ENCODE data around the gene ZNF121. TPM values are rescaled to one million over a fixed set of nuclear protein-coding genes. Genes with fewer than 3 reads are reported as not detected.

ZNF121 gene
- total RNA-seq: 10 to 100 TPM; 79.9 to 85.5 TPM

GRCh38 chr19:9584073-9584833 lies at the start of gene ZNF121:
Gene ZNF121, minus strand, starts transcription at chr19:9584504. Its CDS starts 16,407 bp downstream, at chr19:9568097.
- H3K9me3 Mint-ChIP-seq: peaks cover 15% of the 10 kb centered on the region

DNA sequence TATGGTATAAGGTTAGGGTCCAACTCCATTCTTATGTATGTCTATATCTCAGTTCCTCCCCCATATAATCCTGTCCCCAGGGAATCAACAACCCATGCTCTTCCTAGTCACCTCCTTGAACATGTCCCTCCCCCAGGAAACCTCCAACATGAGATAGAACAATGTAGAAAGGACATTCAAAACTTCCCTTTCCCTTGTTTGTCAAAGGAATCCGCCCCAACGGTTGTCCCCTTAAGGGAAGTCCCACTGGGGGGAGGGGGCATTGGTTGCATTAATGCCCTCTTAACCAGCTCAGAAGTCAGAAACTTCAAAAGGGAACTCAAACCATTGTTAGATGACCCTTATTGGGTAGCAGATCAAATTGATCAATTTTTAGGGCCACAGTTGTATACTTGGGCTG lies 43.6 kb upstream of the ZNF121 start:
- Mint-ChIP-seq H3K4me3 (no peak overlapping the region), H3K27me3 (no peaks in the 10 kb centered on the region), H3K4me1 (ENCODE audit: low read depth) (peaks cover 6% of the 10 kb centered on the region), H3K27ac (no peak overlapping the region), H3K9me3 (no peaks in the 10 kb centered on the region), H3K36me3 (ENCODE audit: low read depth) (peaks cover 9% of the 10 kb centered on the region)
- intact Hi-C loops (cut with micrococcal nuclease): no loop called here
- TF ChIP-seq CTCF (IDR thresholded peaks at IDR 0.05): no peak
- ATAC-seq: no peak
- ChIA-PET CTCF (interaction anchor here (0.8 to 2.4 kb wide), 4 partner anchors 141 to 168 kb away, joined by 3 to 12 read pairs (median 6); partner anchors contain the start of gene ZNF846), POLR2A (no interaction called here)
- DNase-seq: no peak

More at GRCh38 chr19:9584073-9584833, at the start of gene ZNF121:
- H3K4me1 Mint-ChIP-seq (ENCODE audit: low read depth): peaks cover 31% of the 10 kb centered on the region
- ATAC-seq (peak; percentile 87), DNase-seq (peak; percentile 91)
- ChIA-PET CTCF (interaction anchor here (0.9 to 1.9 kb wide), 10 partner anchors 9 to 379 kb away, joined by 3 to 5 read pairs (median 4); partner anchors contain the start of gene ZNF266), POLR2A (interaction anchor here (0.5 to 2.7 kb wide), 11 partner anchors 11 to 309 kb away, joined by 3 to 11 read pairs (median 3); partner anchors contain the start of genes ZNF266 and ZNF561)
- peak within 1 kb of the TSS; percentile 92 for H3K4me3 Mint-ChIP-seq
- intact Hi-C loops (cut with micrococcal nuclease): no loop called here
- H3K36me3 Mint-ChIP-seq (ENCODE audit: low read depth): peaks cover 46% of the 10 kb centered on the region
- no peak for TF ChIP-seq CTCF (IDR thresholded peaks at IDR 0.05)
- H3K27me3 Mint-ChIP-seq: peaks cover 5% of the 10 kb centered on the region
- peak within 1 kb of the TSS; percentile 97 for H3K27ac Mint-ChIP-seq

GRCh38 chr19:9622531-9622930 lies 38.2 kb upstream of the ZNF121 start:
- ChIA-PET POLR2A (interaction anchor here (1.0 to 1.4 kb wide), 2 partner anchors 25 to 173 kb away, joined by 3 to 5 read pairs; no protein-coding TSS in a partner anchor), CTCF (interaction anchor here (1.4 to 2.0 kb wide), 2 partner anchors 171 to 173 kb away, joined by 4 to 9 read pairs; no protein-coding TSS in a partner anchor)
- TF ChIP-seq CTCF (IDR thresholded peaks at IDR 0.05): no peak
- ATAC-seq: no peak
- Mint-ChIP-seq H3K4me1 (ENCODE audit: low read depth) (peaks cover 18% of the 10 kb centered on the region), H3K27ac (peak overlapping the region; percentile 46), H3K9me3 (peaks cover 4% of the 10 kb centered on the region), H3K27me3 (no peaks in the 10 kb centered on the region), H3K4me3 (peak overlapping the region; percentile 51), H3K36me3 (ENCODE audit: low read depth) (peaks cover 26% of the 10 kb centered on the region)
- intact Hi-C loops (cut with micrococcal nuclease): no loop called here
- no peak for DNase-seq

- peaks cover 4% of the 10 kb centered on the region for H3K9me3 Mint-ChIP-seq
- H3K4me1 Mint-ChIP-seq (ENCODE audit: low read depth): peaks cover 18% of the 10 kb centered on the region
- CTCF ChIA-PET: interaction anchor here (0.7 to 2.0 kb wide), 3 partner anchors 172 to 216 kb away, joined by 3 to 9 read pairs (median 4); no protein-coding TSS in a partner anchor
- POLR2A ChIA-PET: interaction anchor here (0.6 to 1.4 kb wide), 7 partner anchors 10 to 564 kb away, joined by 3 to 5 read pairs (median 3); no protein-coding TSS in a partner anchor
- no peak for TF ChIP-seq CTCF (IDR thresholded peaks at IDR 0.05)
- H3K4me3 Mint-ChIP-seq: peak within 1 kb of the TSS; percentile 98
- H3K36me3 Mint-ChIP-seq (ENCODE audit: low read depth): peaks cover 33% of the 10 kb centered on the region
- DNase-seq (peak; percentile 92), ATAC-seq (peak; percentile 86)
- peak within 1 kb of the TSS; percentile 99 for H3K27ac Mint-ChIP-seq
- intact Hi-C loops (cut with micrococcal nuclease): no loop called here
- H3K27me3 Mint-ChIP-seq: no peaks in the 10 kb centered on the region
Observed at GRCh38 chr19:9621156-9622037, 37.1 kb upstream of the ZNF121 start, which contains the start of gene ZNF561. Gene ZNF561, minus strand, starts transcription at chr19:9621232. Its CDS starts 1,776 bp downstream, at chr19:9619456.
